ENCODE results near the gene DDX24. TPM values are rescaled to one million over a fixed set of nuclear protein-coding genes. Genes with fewer than 3 reads are reported as not detected.

DDX24 gene
- total RNA-seq, 1 donor from 2014 or later: 63.3 TPM

DNA sequence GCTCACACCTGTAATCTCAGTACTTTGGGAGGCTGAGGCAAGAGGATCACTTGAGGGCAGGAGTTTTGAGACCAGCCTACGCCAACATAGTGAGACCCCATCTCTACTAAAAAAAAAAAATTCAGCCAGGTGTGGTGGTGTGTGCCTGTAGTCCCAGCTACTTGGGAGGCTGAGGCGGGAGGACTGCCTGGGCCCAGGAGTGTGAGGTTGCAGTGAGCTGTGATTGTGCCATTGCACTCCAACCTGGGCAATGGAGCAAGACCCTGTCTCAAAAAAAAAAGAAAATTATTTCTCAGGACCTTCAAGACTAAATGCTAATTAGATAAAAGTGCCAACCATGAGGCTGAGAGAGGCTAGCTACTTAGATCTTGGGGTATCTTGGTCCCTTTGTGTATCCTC is 31.4 kb downstream of the DDX24 start:
- no peak for DNase-seq (ENCODE audit: low read depth in 2 of 2)

DNA sequence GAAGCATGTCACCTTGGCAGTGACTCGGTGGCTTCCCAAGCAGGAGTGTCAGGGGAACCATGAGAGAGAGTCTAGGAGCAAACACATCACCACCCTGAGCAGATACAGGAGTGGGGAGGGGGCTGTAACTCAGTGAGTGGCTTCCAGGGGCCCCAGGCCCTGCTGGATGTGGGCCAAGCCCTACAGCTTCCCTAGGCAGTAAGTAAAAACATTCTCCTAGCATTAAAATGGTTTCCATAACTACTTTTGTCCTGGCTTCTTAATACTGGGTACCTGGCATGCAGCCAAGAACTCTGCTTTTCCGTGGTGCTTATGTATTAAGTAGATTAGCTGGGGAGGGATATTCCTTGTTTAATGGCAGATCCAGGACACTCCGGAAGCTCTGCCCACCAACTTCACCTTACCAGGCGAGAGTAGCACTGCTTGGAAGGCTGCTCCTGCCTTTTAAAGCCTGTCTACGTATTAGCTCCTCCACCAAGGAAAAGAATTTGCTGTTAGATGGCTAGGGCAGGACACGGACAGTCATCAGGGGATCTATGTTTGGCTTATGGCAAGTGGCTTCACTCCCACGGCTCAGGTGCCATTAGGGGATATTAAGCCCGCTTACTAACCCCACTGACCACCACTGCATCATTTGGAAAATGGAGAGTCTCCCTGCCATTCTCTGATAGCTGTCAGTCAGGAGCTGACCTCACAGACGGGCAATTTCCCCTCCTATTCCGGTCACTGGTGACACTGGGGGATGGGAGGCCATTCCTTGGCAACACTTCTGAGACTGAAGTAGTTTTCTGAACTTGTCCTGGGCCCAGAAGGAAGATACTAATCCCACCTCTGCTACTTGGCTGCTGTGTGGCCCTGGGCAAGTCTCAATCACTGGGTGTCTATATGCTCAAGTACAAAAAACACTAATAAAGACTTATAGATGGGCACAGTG is 32.0 kb downstream of the DDX24 start:
- DNase-seq (ENCODE audit: low read depth in 2 of 2): no peak

DNA sequence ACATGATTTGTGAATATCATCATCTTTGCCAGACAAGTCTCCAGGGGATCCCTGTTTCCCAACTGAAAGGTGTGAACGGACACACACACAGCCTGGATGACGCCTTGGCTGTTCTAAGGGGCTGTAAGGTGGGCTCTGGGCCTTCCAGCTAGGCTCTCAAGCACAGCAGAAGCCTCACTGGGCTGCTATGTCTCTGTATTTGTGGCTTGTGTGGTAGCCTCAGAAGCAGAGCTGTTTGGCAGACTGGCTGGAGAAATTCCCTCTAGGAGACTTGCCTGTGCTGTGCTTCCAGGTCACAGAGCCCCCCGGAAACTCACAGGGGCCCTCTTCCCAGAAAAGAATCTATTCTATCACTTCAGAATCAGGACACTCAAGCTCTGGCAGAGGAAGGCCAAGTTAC is 33.4 kb downstream of the DDX24 start:
- DNase-seq (ENCODE audit: low read depth in 2 of 2): no peak

GRCh38 chr14:94046696-94047250 is 34.2 kb downstream of the DDX24 start:
- no peak for DNase-seq (ENCODE audit: low read depth in 2 of 2)

DNA sequence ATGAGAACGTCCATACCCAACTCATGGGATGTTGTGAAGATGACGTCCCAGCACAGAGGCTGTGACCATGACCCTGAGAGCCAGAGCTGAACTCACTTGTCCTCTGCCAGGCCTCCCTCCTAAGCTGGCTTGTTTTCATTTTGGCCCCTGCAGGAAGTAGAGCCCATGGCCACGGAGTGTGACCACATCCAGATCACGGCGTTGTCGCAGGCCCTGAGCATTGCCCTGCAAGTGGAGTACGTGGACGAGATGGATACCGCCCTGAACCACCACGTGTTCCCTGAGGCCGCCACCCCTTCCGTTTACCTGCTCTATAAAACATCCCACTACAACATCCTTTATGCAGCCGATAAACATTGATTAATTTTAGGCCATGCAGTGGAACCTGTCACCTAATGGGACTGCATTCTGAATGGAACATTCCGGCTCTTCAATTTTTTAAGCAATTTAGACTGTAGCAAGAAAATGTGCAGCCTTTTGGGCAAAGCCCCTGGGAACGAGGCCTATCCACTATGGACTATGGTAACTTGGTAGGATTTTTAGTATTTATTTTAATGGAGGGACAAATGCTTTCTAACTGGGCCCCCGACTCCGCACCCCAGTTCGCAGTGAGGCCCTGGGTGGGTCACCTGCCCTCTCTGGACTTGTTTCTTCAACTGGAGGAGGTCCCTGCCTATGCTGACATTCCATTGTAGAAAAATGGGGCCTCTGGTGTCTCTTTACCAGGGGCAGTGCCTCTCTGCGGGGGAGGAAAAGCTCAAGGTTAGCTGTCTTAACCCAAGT is 35.2 kb downstream of the DDX24 start:
- DNase-seq (ENCODE audit: low read depth in 2 of 2): no peak

DNA sequence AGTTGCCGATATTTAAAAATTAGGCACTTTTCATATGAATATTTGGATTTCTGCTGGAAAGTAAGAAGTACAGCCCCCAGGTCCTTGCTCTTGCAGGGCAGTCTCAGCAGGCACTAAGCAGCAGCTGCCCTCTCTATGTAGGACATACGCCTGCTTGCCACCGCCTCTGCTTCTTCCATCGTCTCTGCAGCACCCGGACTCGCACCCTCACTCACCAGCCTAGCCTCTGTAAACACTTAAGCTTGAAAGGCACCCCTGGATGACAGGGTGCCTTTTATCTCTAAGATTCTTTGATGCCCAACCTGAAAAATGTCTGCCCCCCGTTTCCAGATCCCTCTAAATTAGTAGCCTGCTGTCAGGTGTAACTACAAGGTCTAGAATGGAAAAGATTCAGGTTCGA is 35.9 kb downstream of the DDX24 start:
- no peak for DNase-seq (ENCODE audit: low read depth in 2 of 2)

GRCh38 chr14:94044476-94045091 is 36.4 kb downstream of the DDX24 start:
- no peak for DNase-seq (ENCODE audit: low read depth in 2 of 2)

GRCh38 chr14:94043756-94044475 is 37.1 kb downstream of the DDX24 start:
- no peak for DNase-seq (ENCODE audit: low read depth in 2 of 2)

GRCh38 chr14:94043111-94043755 is 37.8 kb downstream of the DDX24 start:
- no peak for DNase-seq (ENCODE audit: low read depth in 2 of 2)

GRCh38 chr14:94042433-94043091 is 38.4 kb downstream of the DDX24 start:
- no peak for DNase-seq (ENCODE audit: low read depth in 2 of 2)

GRCh38 chr14:94041551-94042346 is 39.3 kb downstream of the DDX24 start:
- no peak for DNase-seq (ENCODE audit: low read depth in 2 of 2)

GRCh38 chr14:94040796-94041195 is 40.2 kb downstream of the DDX24 start:
- DNase-seq (ENCODE audit: low read depth in 2 of 2): no peak

DNA sequence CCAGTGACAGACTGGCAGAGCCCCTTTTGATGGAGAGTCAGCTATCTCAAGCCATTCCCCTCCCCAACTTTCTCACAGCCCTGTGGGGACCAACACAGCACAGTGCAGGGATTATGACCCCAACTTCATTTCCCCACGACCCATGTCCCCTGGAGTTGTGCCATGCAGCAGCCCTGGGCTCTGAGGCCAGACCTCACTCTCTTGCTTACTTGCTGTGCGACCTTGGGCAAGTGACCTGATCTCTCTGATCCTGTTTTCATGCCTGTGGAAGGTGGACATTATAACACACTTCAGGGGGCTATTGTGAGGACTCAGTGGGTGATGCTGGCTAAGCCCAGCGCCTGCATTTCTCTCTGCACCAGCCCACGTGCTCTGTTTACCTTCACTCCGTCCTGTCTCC is 40.8 kb downstream of the DDX24 start:
- DNase-seq (ENCODE audit: low read depth in 2 of 2): no peak

GRCh38 chr14:94038921-94039629 is 41.9 kb downstream of the DDX24 start:
- DNase-seq (ENCODE audit: low read depth in 2 of 2): no peak

- no peak for DNase-seq (ENCODE audit: low read depth in 2 of 2)
Measured at GRCh38 chr14:94038510-94038909, 42.5 kb downstream of the DDX24 start.

DNA sequence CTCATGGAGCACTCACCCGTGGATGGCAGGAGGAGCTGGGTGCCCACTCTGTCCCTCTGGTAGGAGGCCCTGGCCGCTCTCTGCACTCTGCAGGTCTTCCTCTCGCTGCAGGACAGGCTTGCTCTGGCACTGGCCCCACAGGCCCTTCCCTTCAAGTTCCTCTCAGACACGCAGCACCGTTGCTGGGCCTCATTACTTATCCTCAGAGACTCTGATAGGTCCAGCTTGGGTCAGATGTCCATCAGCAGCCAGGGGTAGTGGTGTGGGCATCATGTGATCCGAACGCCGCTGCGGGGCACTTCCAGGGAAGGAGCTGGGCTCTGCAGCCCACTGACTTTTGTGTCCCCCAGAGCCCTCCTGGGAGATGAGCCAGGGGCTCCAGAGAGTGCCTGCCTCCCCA is 43.0 kb downstream of the DDX24 start:
- no peak for DNase-seq (ENCODE audit: low read depth in 2 of 2)

DNA sequence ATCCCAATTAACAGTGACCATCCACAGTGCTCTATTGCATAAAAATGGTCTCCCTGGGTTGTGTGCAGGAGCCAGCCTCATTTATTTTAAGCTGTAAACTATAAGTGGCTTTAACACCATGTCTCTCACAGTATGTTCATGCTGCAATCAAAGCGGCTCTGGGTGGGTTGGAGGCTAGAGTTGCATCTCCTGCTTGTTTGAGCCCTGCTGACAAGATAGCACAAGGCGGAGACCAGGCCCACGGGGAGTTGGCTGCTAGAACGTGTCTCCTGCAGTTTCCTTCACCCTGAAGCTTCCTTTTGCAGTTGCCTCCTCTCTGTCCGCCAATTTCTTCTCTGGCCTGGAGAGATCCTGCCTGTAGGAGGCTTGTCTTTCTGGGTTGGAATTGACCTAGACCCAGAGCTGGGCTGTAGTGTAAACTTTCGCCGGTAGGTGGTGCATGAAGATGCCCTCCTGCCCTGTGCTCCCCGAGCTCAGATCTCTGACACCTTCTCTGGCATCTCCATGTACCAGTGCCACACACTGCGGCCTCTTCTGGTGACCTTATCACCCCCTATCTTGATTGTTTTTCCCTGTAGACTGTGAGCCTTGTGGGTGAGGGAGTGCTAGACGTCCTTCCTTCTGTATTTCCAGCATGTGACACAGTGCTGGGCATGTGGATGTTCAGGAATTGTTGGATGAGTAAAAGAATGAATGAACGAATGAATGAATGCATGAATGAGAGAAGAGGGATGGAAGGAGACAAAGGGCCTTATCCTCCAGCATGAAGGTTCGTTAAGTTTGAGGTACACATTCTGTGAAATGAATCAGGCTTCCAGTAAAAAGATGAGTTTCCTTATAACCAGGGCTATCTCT is 44.5 kb downstream of the DDX24 start:
- DNase-seq (ENCODE audit: low read depth in 2 of 2): peak; percentile 30 to 69

- DNase-seq (ENCODE audit: low read depth in 2 of 2): peak in 1 of 2 donors; percentile 11
Measured at GRCh38 chr14:94034886-94035285, 46.1 kb downstream of the DDX24 start.
